ENCODE results near the gene NTN1. TPM values are rescaled to one million over a fixed set of nuclear protein-coding genes. Genes with fewer than 3 reads are reported as not detected.
A peak's percentile ranks its signal among the peaks of the same experiment; 100 is the strongest.

Gene NTN1
- total RNA-seq, 4 donors from 2014 or later = 5.9 to 11.6 (median 8.5) TPM

- TF ChIP-seq POLR2A (IDR thresholded peaks at IDR 0.05) (no peak), CTCF (IDR thresholded peaks at IDR 0.05) (no peak)
- WGBS, 2 donors = 73 to 76% methylated on average over 7 of the region's 7 CpGs
- DNase-seq (ENCODE audit: low spot score in 2 of 2) = no peak
- H3K4me3 ChIP-seq (ENCODE audit: low read depth, poor library complexity, severe bottlenecking) = no peak overlapping the region
- intact Hi-C loops (cut with DNase I; ENCODE audit: low total_unique reads) = loop anchor here (10.0 kb wide), 1 partner anchor 295 kb away; no protein-coding TSS in a partner anchor
Observed at GRCh38 chr17:9290226-9290613, 268.9 kb downstream of the NTN1 start.

GRCh38 chr17:9291912-9292560 is 270.7 kb downstream of the NTN1 start:
- intact Hi-C loops (cut with DNase I; ENCODE audit: low total_unique reads) = loop anchor here (10.0 kb wide), 1 partner anchor 297 kb away; no protein-coding TSS in a partner anchor
- peak in 1 of 2 donors; percentile 83 for DNase-seq (ENCODE audit: low spot score in 2 of 2)
- TF ChIP-seq POLR2A (IDR thresholded peaks at IDR 0.05) (no peak), CTCF (IDR thresholded peaks at IDR 0.05) (no peak)
- no peak overlapping the region for H3K4me3 ChIP-seq (ENCODE audit: low read depth, poor library complexity, severe bottlenecking)
- 47 to 52% methylated on average over 8 of the region's 8 CpGs for WGBS, 2 donors

GRCh38 chr17:9292561-9292941 is 271.2 kb downstream of the NTN1 start:
- intact Hi-C loops (cut with DNase I; ENCODE audit: low total_unique reads) = loop anchor here (10.0 kb wide), 1 partner anchor 298 kb away; no protein-coding TSS in a partner anchor
- 69 to 76% methylated on average over 2 of the region's 2 CpGs for WGBS, 2 donors
- no peak overlapping the region for H3K4me3 ChIP-seq (ENCODE audit: low read depth, poor library complexity, severe bottlenecking)
- no peak for TF ChIP-seq POLR2A (IDR thresholded peaks at IDR 0.05)
- no peak for TF ChIP-seq CTCF (IDR thresholded peaks at IDR 0.05)
- DNase-seq (ENCODE audit: low spot score in 2 of 2) = peak in 1 of 2 donors; percentile 64

Other genes starting within 250 kb of the NTN1 start
- under 1 TPM in 2 of 4 donors, not detected in 2; 0.19 to 0.23 TPM for gene MFSD6L, start 222.1 kb upstream of the NTN1 start, total RNA-seq
- 1 to 10 TPM in 2 of 4 donors, under 1 TPM in 2; 0.52 to 2.5 (median 1.1) TPM for gene PIK3R6, start 153.8 kb upstream of the NTN1 start, total RNA-seq
- gene PIK3R5, start 55.8 kb upstream of the NTN1 start, total RNA-seq = 10 to 100 TPM in 2 of 4 donors, 1 to 10 TPM in 2; 3.6 to 12.0 (median 8.2) TPM